ENCODE data around the gene NDUFAB1. TPM values are rescaled to one million over a fixed set of nuclear protein-coding genes. Genes with fewer than 3 reads are reported as not detected.

The NDUFAB1 gene
- total and polyA plus RNA-seq, 2 of the 13 experiments (the other 11 are each of a cell fraction or from before 2014, with no cell fraction given): 221 to 601 TPM

- TF ChIP-seq ATF3 (CRISPR knock-in tag; IDR thresholded peaks at IDR 0.05): peak; percentile 90
- TF ChIP-seq, protein P1, sequence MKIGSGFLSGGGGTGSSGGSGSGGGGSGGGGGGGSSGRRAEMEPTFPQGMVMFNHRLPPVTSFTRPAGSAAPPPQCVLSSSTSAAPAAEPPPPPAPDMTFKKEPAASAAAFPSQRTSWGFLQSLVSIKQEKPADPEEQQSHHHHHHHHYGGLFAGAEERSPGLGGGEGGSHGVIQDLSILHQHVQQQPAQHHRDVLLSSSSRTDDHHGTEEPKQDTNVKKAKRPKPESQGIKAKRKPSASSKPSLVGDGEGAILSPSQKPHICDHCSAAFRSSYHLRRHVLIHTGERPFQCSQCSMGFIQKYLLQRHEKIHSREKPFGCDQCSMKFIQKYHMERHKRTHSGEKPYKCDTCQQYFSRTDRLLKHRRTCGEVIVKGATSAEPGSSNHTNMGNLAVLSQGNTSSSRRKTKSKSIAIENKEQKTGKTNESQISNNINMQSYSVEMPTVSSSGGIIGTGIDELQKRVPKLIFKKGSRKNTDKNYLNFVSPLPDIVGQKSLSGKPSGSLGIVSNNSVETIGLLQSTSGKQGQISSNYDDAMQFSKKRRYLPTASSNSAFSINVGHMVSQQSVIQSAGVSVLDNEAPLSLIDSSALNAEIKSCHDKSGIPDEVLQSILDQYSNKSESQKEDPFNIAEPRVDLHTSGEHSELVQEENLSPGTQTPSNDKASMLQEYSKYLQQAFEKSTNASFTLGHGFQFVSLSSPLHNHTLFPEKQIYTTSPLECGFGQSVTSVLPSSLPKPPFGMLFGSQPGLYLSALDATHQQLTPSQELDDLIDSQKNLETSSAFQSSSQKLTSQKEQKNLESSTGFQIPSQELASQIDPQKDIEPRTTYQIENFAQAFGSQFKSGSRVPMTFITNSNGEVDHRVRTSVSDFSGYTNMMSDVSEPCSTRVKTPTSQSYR (CRISPR knock-in tag; IDR thresholded peaks at IDR 0.05; ENCODE audit: borderline replicate concordance): peak; percentile 77; the same call in 1 of the 2 replicates
- TF ChIP-seq ZNF451 (CRISPR knock-in tag; IDR thresholded peaks at IDR 0.05): peak; percentile 18; the same call in 1 of the 2 replicates
- TF ChIP-seq, protein P2, sequence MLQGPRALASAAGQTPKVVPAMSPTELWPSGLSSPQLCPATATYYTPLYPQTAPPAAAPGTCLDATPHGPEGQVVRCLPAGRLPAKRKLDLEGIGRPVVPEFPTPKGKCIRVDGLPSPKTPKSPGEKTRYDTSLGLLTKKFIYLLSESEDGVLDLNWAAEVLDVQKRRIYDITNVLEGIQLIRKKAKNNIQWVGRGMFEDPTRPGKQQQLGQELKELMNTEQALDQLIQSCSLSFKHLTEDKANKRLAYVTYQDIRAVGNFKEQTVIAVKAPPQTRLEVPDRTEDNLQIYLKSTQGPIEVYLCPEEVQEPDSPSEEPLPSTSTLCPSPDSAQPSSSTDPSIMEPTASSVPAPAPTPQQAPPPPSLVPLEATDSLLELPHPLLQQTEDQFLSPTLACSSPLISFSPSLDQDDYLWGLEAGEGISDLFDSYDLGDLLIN (CRISPR knock-in tag; IDR thresholded peaks at IDR 0.05; ENCODE audit: borderline replicate concordance): no peak
- peak; percentile 97; the same call in 1 of the 2 replicates for TF ChIP-seq JUN (CRISPR knock-in tag; IDR thresholded peaks at IDR 0.05)
- peak; percentile 97 for TF ChIP-seq ZFP82 (CRISPR knock-in tag; IDR thresholded peaks at IDR 0.05; ENCODE audit: borderline replicate concordance)
- peak; percentile 99 for TF ChIP-seq AHDC1 (CRISPR knock-in tag; IDR thresholded peaks at IDR 0.05; ENCODE audit: borderline replicate concordance)
- no peak; the same call in 1 of the 2 replicates for TF ChIP-seq ZNF747 (CRISPR knock-in tag; IDR thresholded peaks at IDR 0.05; ENCODE audit: borderline replicate concordance)
- no peak for TF ChIP-seq ZNF530 (CRISPR knock-in tag; IDR thresholded peaks at IDR 0.05; ENCODE audit: low read depth)
- 0 out of 2 replicates have a peak, but pooled peaks have one; percentile 71 for TF ChIP-seq SMAD1 (CRISPR knock-in tag; IDR thresholded peaks at IDR 0.05; ENCODE audit: borderline replicate concordance, low read depth)
- peak; percentile 77; the same call in 1 of the 2 replicates for TF ChIP-seq ETV5 (CRISPR knock-in tag; IDR thresholded peaks at IDR 0.05; ENCODE audit: borderline replicate concordance)
- peak; percentile 83 for TF ChIP-seq ATF1 (CRISPR knock-in tag; IDR thresholded peaks at IDR 0.05)
- TF ChIP-seq ZNF343 (CRISPR knock-in tag; IDR thresholded peaks at IDR 0.05): no peak
- peak; percentile 93 for TF ChIP-seq NFE2L2 (IDR thresholded peaks at IDR 0.05; ENCODE audit: low read length)
- peak; percentile 90; the same call in 1 of the 2 replicates for TF ChIP-seq ZNF710 (CRISPR knock-in tag; IDR thresholded peaks at IDR 0.05; ENCODE audit: borderline replicate concordance)
Observed at GRCh38 chr16:23539984-23540816, 55.9 kb downstream of the NDUFAB1 start (continued).

Measured in HepG2 (cell line).